Gastroesophageal sphincter (tissue), 3 donors: Measurements from ENCODE around the gene SLC2A11.
"Not testable (repeated sequence)": the region's sequence is repeated elsewhere in the genome, so short reads cannot be mapped to it uniquely, and the experiment has no call there.

Experiments used
- EP300 ChIP-seq: sonication (generic); formaldehyde crosslinking; IDR thresholded peaks from one replicate; pipeline ENCODE4 v1.6.1; 2017; ENCODE audit warnings: antibody characterized with exemption, mild to moderate bottlenecking
- POLR2A ChIP-seq, 2 donors: fragments of 450-650 bp; IDR thresholded peaks; one replicate each; pipeline ENCODE4 v1.6.1; 2017; ENCODE audit warnings: antibody characterized with exemption in 2 of 2, mild to moderate bottlenecking in 2 of 2, moderate library complexity in 1 of 2
- POLR2AphosphoS5 ChIP-seq: sonication (generic); formaldehyde crosslinking; IDR thresholded peaks from one replicate; pipeline ENCODE4 v1.6.1; 2017; ENCODE audit warnings: antibody characterized with exemption
- TF ChIP-seq, protein P1 (sequence below), 4 experiments: fragments of 200-600 bp in 2 of 4; fragments of 450-650 bp in 2 of 4; sonication (generic) in 1 of 4; IDR thresholded peaks; one replicate each; pipeline ENCODE4 v1.5.1; 2017 to 2019; ENCODE audit warnings: antibody characterized with exemption in 4 of 4, mild to moderate bottlenecking in 2 of 4, moderate library complexity in 2 of 4

DNA sequence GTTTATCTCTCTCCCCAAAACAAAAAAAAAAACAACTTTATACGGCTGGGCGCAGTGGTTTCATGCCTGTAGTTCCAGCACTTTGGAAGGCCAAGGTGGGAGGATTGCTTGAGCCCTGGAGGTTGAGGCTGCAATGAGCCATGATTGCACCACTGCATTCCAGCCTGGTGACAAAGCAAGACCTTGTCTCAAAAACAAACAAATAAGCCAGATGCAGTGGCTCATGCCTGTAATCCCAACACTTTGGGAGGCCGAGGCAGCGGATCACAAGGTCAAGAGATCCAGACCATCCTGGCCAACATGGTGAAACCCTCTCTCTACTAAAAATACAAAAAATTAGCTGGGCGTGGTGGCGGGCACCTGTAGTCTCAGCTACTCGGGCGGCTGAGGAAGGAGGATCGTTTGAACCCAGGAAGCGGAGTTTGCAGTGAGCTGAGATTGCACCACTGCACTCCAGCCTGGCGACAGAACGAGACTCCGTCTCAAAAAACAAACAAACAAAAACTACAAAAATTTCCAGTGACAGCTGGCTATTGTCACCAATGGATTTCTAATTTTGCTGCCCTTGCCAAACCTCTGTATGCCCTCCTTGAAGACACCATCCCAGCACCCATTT is 64.0 kb downstream of the SLC2A11 start:
- TF ChIP-seq, protein P1, sequence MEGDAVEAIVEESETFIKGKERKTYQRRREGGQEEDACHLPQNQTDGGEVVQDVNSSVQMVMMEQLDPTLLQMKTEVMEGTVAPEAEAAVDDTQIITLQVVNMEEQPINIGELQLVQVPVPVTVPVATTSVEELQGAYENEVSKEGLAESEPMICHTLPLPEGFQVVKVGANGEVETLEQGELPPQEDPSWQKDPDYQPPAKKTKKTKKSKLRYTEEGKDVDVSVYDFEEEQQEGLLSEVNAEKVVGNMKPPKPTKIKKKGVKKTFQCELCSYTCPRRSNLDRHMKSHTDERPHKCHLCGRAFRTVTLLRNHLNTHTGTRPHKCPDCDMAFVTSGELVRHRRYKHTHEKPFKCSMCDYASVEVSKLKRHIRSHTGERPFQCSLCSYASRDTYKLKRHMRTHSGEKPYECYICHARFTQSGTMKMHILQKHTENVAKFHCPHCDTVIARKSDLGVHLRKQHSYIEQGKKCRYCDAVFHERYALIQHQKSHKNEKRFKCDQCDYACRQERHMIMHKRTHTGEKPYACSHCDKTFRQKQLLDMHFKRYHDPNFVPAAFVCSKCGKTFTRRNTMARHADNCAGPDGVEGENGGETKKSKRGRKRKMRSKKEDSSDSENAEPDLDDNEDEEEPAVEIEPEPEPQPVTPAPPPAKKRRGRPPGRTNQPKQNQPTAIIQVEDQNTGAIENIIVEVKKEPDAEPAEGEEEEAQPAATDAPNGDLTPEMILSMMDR (IDR thresholded peaks at IDR 0.05): not testable (repeated sequence)
- TF ChIP-seq POLR2A (IDR thresholded peaks at IDR 0.05); POLR2AphosphoS5; EP300: not testable (repeated sequence)
